HepG2 (cell line): ENCODE measurements around the gene CER1. TPM values are rescaled to one million over a fixed set of nuclear protein-coding genes. Genes with fewer than 3 reads are reported as not detected.

ENCODE experiments used
- ATAC-seq: fragments of 200-7000 bp; cut with Tn5 transposase; 3 replicates; pipeline ENCODE4 v1.9.1; 2020; ENCODE audit warnings: mild to moderate bottlenecking, moderate library complexity
- BruUV-seq: library from RNA; stranded (reverse); fragments of 400-500 nt; replicated peaks from 2 replicates; lab custom pipeline; 2021; lab: Mats Ljungman, UMichigan
- CTCF ChIA-PET: fragments of 300-600 bp; formaldehyde crosslinking; extraction: SDS; loops from one replicate; lab custom pipeline; 2021; ENCODE audit warnings: low total read pairs, inconsistent platforms, low intra/inter-chr PET ratio; lab: Yijun Ruan, JAX
- POLR2A ChIA-PET: fragments of 350-600 bp; sonication (Branson Sonifier 250); formaldehyde crosslinking; loops from one replicate; lab custom pipeline; 2020; ENCODE audit warnings: antibody characterized with exemption, inconsistent platforms; lab: Yijun Ruan, JAX
- DNase-seq: peaks from one replicate; pipeline ENCODE4 v3.0.0-alpha.2; 2015; ENCODE audit warnings: low spot score
- FAIRE-seq: peaks from 3 replicates; lab custom pipeline; 2011; peaks lifted over from hg19 to GRCh38; lab: Jason Lieb, UNC
- H2AFZ ChIP-seq: one replicate; pipeline ENCODE4 v1.6.1; 2011; ENCODE audit warnings: low read length, inconsistent platforms
- H3K27ac ChIP-seq: fragments of 300-600 bp; 3 replicates; pipeline ENCODE4 v1.8.0; 2011; ENCODE audit warnings: mixed run types, mild to moderate bottlenecking, mixed read lengths, low read length, inconsistent platforms; ENCODE audit not compliant: insufficient read depth; ENCODE audit errors: extremely low read length
- H3K27me3 ChIP-seq, 2 experiments: fragments of 200-600 bp in 1 of 2; 2 replicates in 1 of 2; 3 replicates in 1 of 2; pipeline versions ENCODE4 v1.6.0 to v1.8.0; 2011; ENCODE audit warnings: low read length in 2 of 2, mild to moderate bottlenecking in 2 of 2, moderate library complexity in 2 of 2, inconsistent platforms in 1 of 2; ENCODE audit not compliant: insufficient read depth in 2 of 2, control insufficient read depth in 1 of 2
- H3K36me3 ChIP-seq, 2 experiments: fragments of 200-600 bp in 1 of 2; replicated peaks in 1 of 2; 2 replicates in 1 of 2; 3 replicates in 1 of 2; pipeline versions ENCODE4 v1.5.1 to v1.8.0; 2011; ENCODE audit warnings: low read length in 2 of 2, inconsistent platforms in 1 of 2; ENCODE audit not compliant: insufficient read depth in 2 of 2, control insufficient read depth in 1 of 2
- H3K4me1 ChIP-seq: 2 replicates; pipeline ENCODE4 v1.5.1; 2012; ENCODE audit warnings: low read length, inconsistent platforms; ENCODE audit not compliant: insufficient read depth
- H3K4me2 ChIP-seq: 2 replicates; pipeline ENCODE4 v1.6.0; 2011; ENCODE audit warnings: low read depth, low read length, inconsistent platforms
- H3K4me3 ChIP-seq, 3 experiments: fragments of 200-600 bp in 1 of 3; sonication (generic), shearing (Covaris generic) in 1 of 3; replicated peaks in 1 of 3; 2 replicates each; pipeline ENCODE4 v1.5.1; 2011 to 2016; ENCODE audit warnings: low read length in 3 of 3, inconsistent platforms in 2 of 3, low read depth in 2 of 3, mild to moderate bottlenecking in 2 of 3, control low read depth in 1 of 3, mixed read lengths in 1 of 3; ENCODE audit not compliant: insufficient read depth in 1 of 3
- H3K79me2 ChIP-seq: one replicate; pipeline ENCODE4 v1.6.1; 2011; ENCODE audit warnings: low read length, inconsistent platforms; ENCODE audit not compliant: insufficient read depth
- H3K9ac ChIP-seq: 2 replicates; pipeline ENCODE4 v1.6.0; 2011; ENCODE audit warnings: mild to moderate bottlenecking, low read depth, low read length, inconsistent platforms; ENCODE audit not compliant: insufficient read depth
- H3K9me3 ChIP-seq: 2 replicates; pipeline ENCODE4 v1.5.1; 2012; ENCODE audit warnings: mild to moderate bottlenecking, low read length
- H4K20me1 ChIP-seq: 2 replicates; pipeline ENCODE4 v1.6.0; 2011; ENCODE audit warnings: inconsistent platforms, mild to moderate bottlenecking, low read length, moderate library complexity; ENCODE audit not compliant: insufficient read depth
- EHMT2 ChIP-seq: fragments of 200-600 bp; sonication (generic); IDR thresholded peaks from 2 replicates; pipeline ENCODE4 v1.7.0; 2017; ENCODE audit warnings: antibody characterized with exemption, low read depth, low read length, borderline replicate concordance
- KDM2A ChIP-seq: sonication (generic); formaldehyde crosslinking; IDR thresholded peaks from 2 replicates; pipeline ENCODE4 v1.4.0; 2020; ENCODE audit warnings: low read depth, missing genetic modification reagents, borderline replicate concordance
- KDM4B ChIP-seq: sonication (generic); formaldehyde crosslinking; IDR thresholded peaks from 2 replicates; pipeline ENCODE4 v1.4.0; 2020; ENCODE audit warnings: missing genetic modification reagents
- MED1 ChIP-seq: sonication (generic); formaldehyde crosslinking; IDR thresholded peaks from 2 replicates; pipeline ENCODE4 v1.4.0; 2020; ENCODE audit warnings: missing genetic modification reagents
- RAD21 ChIP-seq: fragments of 450-650 bp; formaldehyde crosslinking; IDR thresholded peaks from 2 replicates; pipeline ENCODE4 v1.5.0; 2020; ENCODE audit warnings: mild to moderate bottlenecking
- SCMH1 ChIP-seq: sonication (generic); formaldehyde crosslinking; IDR thresholded peaks from 2 replicates; pipeline ENCODE4 v1.9.0; 2021; ENCODE audit warnings: missing genetic modification reagents, mild to moderate bottlenecking, borderline replicate concordance
- STAG1 ChIP-seq: sonication (generic); formaldehyde crosslinking; IDR thresholded peaks from 2 replicates; pipeline ENCODE4 v1.4.0; 2020; ENCODE audit warnings: missing genetic modification reagents
- TSC22D2 ChIP-seq: sonication (generic); formaldehyde crosslinking; IDR thresholded peaks from 2 replicates; pipeline ENCODE4 v1.5.1; 2020; ENCODE audit warnings: missing genetic modification reagents, mild to moderate bottlenecking, borderline replicate concordance
- ZFP37 ChIP-seq: sonication (generic); formaldehyde crosslinking; IDR thresholded peaks from 2 replicates; pipeline ENCODE4 v1.4.0; 2020; ENCODE audit warnings: missing genetic modification reagents, borderline replicate concordance
- WGBS: methylation state at CpG from one replicate; pipeline ENCODE4 v1.1.6; 2017; ENCODE audit warnings: low lambda C conversion rate; 5-methylcytosine and 5-hydroxymethylcytosine counted together
- in situ Hi-C: cut with HindIII; loops from 2 replicates; pipeline ENCODE4 v1.10.0; 2017; ENCODE audit warnings: low pct_unique_long_range_greater_than_20kb; ENCODE audit not compliant: extremely low pct_ligation_motif_present
- intact Hi-C: fragments of 100-400 bp; cut with micrococcal nuclease; formaldehyde crosslinking; loops from one replicate; pipeline ENCODE4 v1.10.0; 2022; ENCODE audit not compliant: unreplicated experiment
- polyA plus RNA-seq, 8 experiments: library from polyadenylated mRNA; depleted of rRNA in 3 of 8; stranded (reverse) in 7 of 8; unstranded in 1 of 8; fragments of >200 nt; fragmentation: Illumina TruSeq in 4 of 8; extraction: Trizol in 4 of 8; gene quantifications; 2 replicates each; pipeline versions ENCODE4 v1.2.1 to v1.2.3, GENCODE V29; 2011 to 2016; ENCODE audit warnings: low read depth in 4 of 8, missing spikeins in 1 of 8, mixed read lengths in 1 of 8; ENCODE audit not compliant: insufficient read depth in 1 of 8
- total RNA-seq, 5 experiments: library from RNA; depleted of rRNA; stranded (reverse); fragments of >200 nt; fragmentation: Illumina TruSeq; extraction: Trizol; gene quantifications; 2 replicates each; pipeline ENCODE4 v1.2.3, GENCODE V29; 2016; ENCODE audit warnings: low read depth in 1 of 5
- TF ChIP-seq, protein P1 (sequence below): sonication (generic); formaldehyde crosslinking; IDR thresholded peaks from 2 replicates; pipeline ENCODE4 v1.8.1; 2023; ENCODE audit warnings: missing genetic modification reagents, mild to moderate bottlenecking, borderline replicate concordance
- TF ChIP-seq, protein P2 (sequence below): IDR thresholded peaks from 2 replicates; pipeline ENCODE4 v1.6.1; 2018; ENCODE audit warnings: missing genetic modification reagents
- TF ChIP-seq, protein P3 (sequence below): sonication (generic); formaldehyde crosslinking; IDR thresholded peaks from 2 replicates; pipeline ENCODE4 v1.5.1; 2020; ENCODE audit warnings: mild to moderate bottlenecking, missing genetic modification reagents, borderline replicate concordance

The CER1 gene
- total and polyA plus RNA-seq, 2 of the 13 experiments (the other 11 are each of a cell fraction or from before 2014, with no cell fraction given) = 0.18 TPM; not detected in 1

DNA sequence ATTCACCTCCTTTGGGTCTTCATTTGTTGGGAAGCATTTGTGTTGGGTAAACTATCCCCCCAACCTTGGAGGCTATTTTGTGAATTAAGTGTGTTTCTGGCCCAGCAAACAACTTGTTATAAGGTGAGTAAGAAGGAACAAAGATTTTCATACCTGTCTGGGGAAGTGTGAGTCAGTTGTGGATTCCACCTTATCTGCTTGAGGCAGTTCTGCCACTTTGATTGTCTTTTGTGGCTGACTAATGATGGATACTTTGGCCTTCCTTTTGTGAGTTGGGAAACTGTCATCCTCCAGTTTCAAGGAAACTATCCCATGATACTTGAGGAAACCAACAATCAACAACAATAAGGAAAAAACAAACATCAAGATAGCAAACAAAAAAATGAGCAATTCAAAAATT is 24.6 kb upstream of the CER1 start:
- Histone ChIP-seq H3K4me1 (no peaks in the 10 kb centered on the region), H3K36me3 (peaks cover 9 to 91% of the 10 kb centered on the region in 2 experiments), H2AFZ (no peak overlapping the region), H3K79me2 (no peaks in the 10 kb centered on the region), H4K20me1 (no peaks in the 10 kb centered on the region), H3K27ac (no peak overlapping the region), H3K9me3 (no peaks in the 10 kb centered on the region), H3K4me2 (no peak overlapping the region), H3K27me3 (no peaks in the 10 kb centered on the region), H3K4me3 (no peak overlapping the region), H3K9ac (no peak overlapping the region)
- POLR2A ChIA-PET = no interaction called here
- FAIRE-seq (no peak), ATAC-seq (no peak), DNase-seq (no peak)
- TF ChIP-seq ZFP37 (CRISPR knock-in tag) (no peak), SCMH1 (CRISPR knock-in tag) (no peak), KDM2A (CRISPR knock-in tag) (no peak), TSC22D2 (CRISPR knock-in tag) (no peak), KDM4B (CRISPR knock-in tag) (no peak)
- no TSS peak for BruUV-seq
- CTCF ChIA-PET = no interaction called here
- intact Hi-C loops (no loop called here), in situ Hi-C loops (no loop called here)

DNA sequence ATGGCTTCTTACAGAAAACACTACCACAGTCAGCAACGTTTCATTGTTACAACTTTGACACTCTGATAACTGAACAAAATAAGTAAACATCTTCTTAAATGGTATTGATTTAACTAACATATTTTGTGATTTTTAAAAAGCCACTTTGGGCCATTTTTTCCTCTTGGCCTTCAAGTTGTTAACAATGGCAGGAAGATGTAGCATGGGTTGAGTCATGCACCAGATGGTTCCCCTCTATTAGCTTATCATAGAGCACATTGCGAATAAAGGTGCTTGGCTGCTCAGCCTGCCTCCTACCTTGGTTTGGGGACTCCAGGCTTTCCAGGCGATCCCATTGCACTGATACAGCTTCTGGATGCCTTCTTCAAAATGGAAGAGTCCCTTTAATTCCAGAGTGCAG is 24.1 kb upstream of the CER1 start:
- Histone ChIP-seq H3K4me1 (no peaks in the 10 kb centered on the region), H3K36me3 (peaks cover 9 to 89% of the 10 kb centered on the region in 2 experiments), H3K9ac (no peak overlapping the region), H3K27me3 (no peaks in the 10 kb centered on the region), H3K79me2 (no peaks in the 10 kb centered on the region), H3K4me2 (no peak overlapping the region), H2AFZ (no peak overlapping the region), H3K9me3 (no peaks in the 10 kb centered on the region), H4K20me1 (no peaks in the 10 kb centered on the region), H3K27ac (no peak overlapping the region), H3K4me3 (no peak overlapping the region)
- CTCF ChIA-PET = no interaction called here
- in situ Hi-C loops = no loop called here
- no peak for FAIRE-seq
- intact Hi-C loops = no loop called here
- no TSS peak for BruUV-seq
- WGBS = 93% methylated on average over 3 of the region's 3 CpGs
- POLR2A ChIA-PET = no interaction called here
- ATAC-seq = no peak
- DNase-seq = no peak
- TF ChIP-seq EHMT2 = no peak
- TF ChIP-seq MED1 (CRISPR knock-in tag) = no peak
- TF ChIP-seq, protein P1, sequence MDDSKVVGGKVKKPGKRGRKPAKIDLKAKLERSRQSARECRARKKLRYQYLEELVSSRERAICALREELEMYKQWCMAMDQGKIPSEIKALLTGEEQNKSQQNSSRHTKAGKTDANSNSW (CRISPR knock-in tag) = no peak
- TF ChIP-seq, protein P2, sequence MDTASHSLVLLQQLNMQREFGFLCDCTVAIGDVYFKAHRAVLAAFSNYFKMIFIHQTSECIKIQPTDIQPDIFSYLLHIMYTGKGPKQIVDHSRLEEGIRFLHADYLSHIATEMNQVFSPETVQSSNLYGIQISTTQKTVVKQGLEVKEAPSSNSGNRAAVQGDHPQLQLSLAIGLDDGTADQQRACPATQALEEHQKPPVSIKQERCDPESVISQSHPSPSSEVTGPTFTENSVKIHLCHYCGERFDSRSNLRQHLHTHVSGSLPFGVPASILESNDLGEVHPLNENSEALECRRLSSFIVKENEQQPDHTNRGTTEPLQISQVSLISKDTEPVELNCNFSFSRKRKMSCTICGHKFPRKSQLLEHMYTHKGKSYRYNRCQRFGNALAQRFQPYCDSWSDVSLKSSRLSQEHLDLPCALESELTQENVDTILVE (CRISPR knock-in tag) = no peak
- no peak for TF ChIP-seq STAG1 (CRISPR knock-in tag)
- no peak for TF ChIP-seq RAD21 (CRISPR knock-in tag)
- TF ChIP-seq, protein P3, sequence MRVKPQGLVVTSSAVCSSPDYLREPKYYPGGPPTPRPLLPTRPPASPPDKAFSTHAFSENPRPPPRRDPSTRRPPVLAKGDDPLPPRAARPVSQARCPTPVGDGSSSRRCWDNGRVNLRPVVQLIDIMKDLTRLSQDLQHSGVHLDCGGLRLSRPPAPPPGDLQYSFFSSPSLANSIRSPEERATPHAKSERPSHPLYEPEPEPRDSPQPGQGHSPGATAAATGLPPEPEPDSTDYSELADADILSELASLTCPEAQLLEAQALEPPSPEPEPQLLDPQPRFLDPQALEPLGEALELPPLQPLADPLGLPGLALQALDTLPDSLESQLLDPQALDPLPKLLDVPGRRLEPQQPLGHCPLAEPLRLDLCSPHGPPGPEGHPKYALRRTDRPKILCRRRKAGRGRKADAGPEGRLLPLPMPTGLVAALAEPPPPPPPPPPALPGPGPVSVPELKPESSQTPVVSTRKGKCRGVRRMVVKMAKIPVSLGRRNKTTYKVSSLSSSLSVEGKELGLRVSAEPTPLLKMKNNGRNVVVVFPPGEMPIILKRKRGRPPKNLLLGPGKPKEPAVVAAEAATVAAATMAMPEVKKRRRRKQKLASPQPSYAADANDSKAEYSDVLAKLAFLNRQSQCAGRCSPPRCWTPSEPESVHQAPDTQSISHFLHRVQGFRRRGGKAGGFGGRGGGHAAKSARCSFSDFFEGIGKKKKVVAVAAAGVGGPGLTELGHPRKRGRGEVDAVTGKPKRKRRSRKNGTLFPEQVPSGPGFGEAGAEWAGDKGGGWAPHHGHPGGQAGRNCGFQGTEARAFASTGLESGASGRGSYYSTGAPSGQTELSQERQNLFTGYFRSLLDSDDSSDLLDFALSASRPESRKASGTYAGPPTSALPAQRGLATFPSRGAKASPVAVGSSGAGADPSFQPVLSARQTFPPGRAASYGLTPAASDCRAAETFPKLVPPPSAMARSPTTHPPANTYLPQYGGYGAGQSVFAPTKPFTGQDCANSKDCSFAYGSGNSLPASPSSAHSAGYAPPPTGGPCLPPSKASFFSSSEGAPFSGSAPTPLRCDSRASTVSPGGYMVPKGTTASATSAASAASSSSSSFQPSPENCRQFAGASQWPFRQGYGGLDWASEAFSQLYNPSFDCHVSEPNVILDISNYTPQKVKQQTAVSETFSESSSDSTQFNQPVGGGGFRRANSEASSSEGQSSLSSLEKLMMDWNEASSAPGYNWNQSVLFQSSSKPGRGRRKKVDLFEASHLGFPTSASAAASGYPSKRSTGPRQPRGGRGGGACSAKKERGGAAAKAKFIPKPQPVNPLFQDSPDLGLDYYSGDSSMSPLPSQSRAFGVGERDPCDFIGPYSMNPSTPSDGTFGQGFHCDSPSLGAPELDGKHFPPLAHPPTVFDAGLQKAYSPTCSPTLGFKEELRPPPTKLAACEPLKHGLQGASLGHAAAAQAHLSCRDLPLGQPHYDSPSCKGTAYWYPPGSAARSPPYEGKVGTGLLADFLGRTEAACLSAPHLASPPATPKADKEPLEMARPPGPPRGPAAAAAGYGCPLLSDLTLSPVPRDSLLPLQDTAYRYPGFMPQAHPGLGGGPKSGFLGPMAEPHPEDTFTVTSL = no peak
